ENCODE results near the gene PRKACA.

Gene PRKACA

GRCh38 chr19:14115756-14116155 is 1.8 kb downstream of the PRKACA start:
- Histone ChIP-seq H3K27me3 (ENCODE audit: low read depth, low read length) (no peaks in the 10 kb centered on the region), H3K79me2 (ENCODE audit: low read length) (peaks cover 10% of the 10 kb centered on the region), H3K9me3 (ENCODE audit: insufficient read depth, low read length) (no peaks in the 10 kb centered on the region), H2AFZ (ENCODE audit: low read depth, low read length) (no peak overlapping the region), H3K4me2 (ENCODE audit: low read length) (no peak overlapping the region), H3K9ac (ENCODE audit: low read length) (no peak overlapping the region), H3K27ac (ENCODE audit: low read length) (no peak overlapping the region), H4K20me1 (ENCODE audit: insufficient read depth, low read length) (no peaks in the 10 kb centered on the region), H3K4me3 (ENCODE audit: low read length) (no peak overlapping the region), H3K36me3 (replicated peaks; ENCODE audit: low read depth, low read length) (peaks cover 2% of the 10 kb centered on the region), H3K4me1 (ENCODE audit: low read length) (peaks cover 34% of the 10 kb centered on the region)
- no peak for TF ChIP-seq EZH2phosphoT487 (IDR thresholded peaks at IDR 0.05; ENCODE audit: low read depth)
- no peak for TF ChIP-seq CTCF (IDR thresholded peaks at IDR 0.05; ENCODE audit: low read depth, low read length)

- Histone ChIP-seq H3K27me3 (ENCODE audit: low read depth, low read length) (no peaks in the 10 kb centered on the region), H3K4me2 (ENCODE audit: low read length) (peak overlapping the region; percentile 87), H3K36me3 (replicated peaks; ENCODE audit: low read depth, low read length) (peaks cover under 1% of the 10 kb centered on the region), H3K9ac (ENCODE audit: low read length) (peak overlapping the region; percentile 78; the same call in 1 of the 2 replicates), H3K27ac (ENCODE audit: low read length) (no peak overlapping the region), H2AFZ (ENCODE audit: low read depth, low read length) (0 out of 2 replicates have a peak overlapping the region, but pooled peaks have one; percentile 16), H3K4me1 (ENCODE audit: low read length) (peaks cover 34% of the 10 kb centered on the region), H4K20me1 (ENCODE audit: insufficient read depth, low read length) (no peaks in the 10 kb centered on the region), H3K79me2 (ENCODE audit: low read length) (peaks cover 10% of the 10 kb centered on the region), H3K4me3 (ENCODE audit: low read length) (peak overlapping the region; percentile 88), H3K9me3 (ENCODE audit: insufficient read depth, low read length) (no peaks in the 10 kb centered on the region)
- TF ChIP-seq EZH2phosphoT487 (IDR thresholded peaks at IDR 0.05; ENCODE audit: low read depth) (no peak), CTCF (IDR thresholded peaks at IDR 0.05; ENCODE audit: low read depth, low read length) (peak; percentile 72)
Measured at GRCh38 chr19:14114854-14115253, 2.7 kb downstream of the PRKACA start.

- no peaks in the 10 kb centered on the region for H3K36me3 ChIP-seq (replicated peaks; ENCODE audit: low read depth, low read length)
- peak overlapping the region; percentile 78 for H3K9ac ChIP-seq (ENCODE audit: low read length)
- H3K27me3 ChIP-seq (ENCODE audit: low read depth, low read length), result no peaks in the 10 kb centered on the region
- H2AFZ ChIP-seq (ENCODE audit: low read depth, low read length), result peak overlapping the region; percentile 16; the same call in 1 of the 2 replicates
- TF ChIP-seq CTCF (IDR thresholded peaks at IDR 0.05; ENCODE audit: low read depth, low read length) (no peak), EZH2phosphoT487 (IDR thresholded peaks at IDR 0.05; ENCODE audit: low read depth) (no peak)
- H3K4me1 ChIP-seq (ENCODE audit: low read length), result peaks cover 34% of the 10 kb centered on the region
- H3K79me2 ChIP-seq (ENCODE audit: low read length), result peaks cover 10% of the 10 kb centered on the region
- H3K27ac ChIP-seq (ENCODE audit: low read length), result no peak overlapping the region; the same call in 1 of the 2 replicates
- H3K4me3 ChIP-seq (ENCODE audit: low read length), result peak overlapping the region; percentile 88
- no peaks in the 10 kb centered on the region for H3K9me3 ChIP-seq (ENCODE audit: insufficient read depth, low read length)
- no peaks in the 10 kb centered on the region for H4K20me1 ChIP-seq (ENCODE audit: insufficient read depth, low read length)
- peak overlapping the region; percentile 87 for H3K4me2 ChIP-seq (ENCODE audit: low read length)
Measured at GRCh38 chr19:14114439-14114838, 3.1 kb downstream of the PRKACA start.

GRCh38 chr19:14113762-14114414 is 3.7 kb downstream of the PRKACA start:
- Histone ChIP-seq H2AFZ (ENCODE audit: low read depth, low read length) (peak overlapping the region; percentile 16; the same call in 1 of the 2 replicates), H3K27me3 (ENCODE audit: low read depth, low read length) (no peaks in the 10 kb centered on the region), H3K9me3 (ENCODE audit: insufficient read depth, low read length) (no peaks in the 10 kb centered on the region), H3K4me3 (ENCODE audit: low read length) (peak overlapping the region; percentile 88), H3K79me2 (ENCODE audit: low read length) (peaks cover 10% of the 10 kb centered on the region), H3K36me3 (replicated peaks; ENCODE audit: low read depth, low read length) (no peaks in the 10 kb centered on the region), H3K27ac (ENCODE audit: low read length) (no peak overlapping the region), H3K4me2 (ENCODE audit: low read length) (peak overlapping the region; percentile 87), H3K9ac (ENCODE audit: low read length) (peak overlapping the region; percentile 78), H4K20me1 (ENCODE audit: insufficient read depth, low read length) (no peaks in the 10 kb centered on the region), H3K4me1 (ENCODE audit: low read length) (peaks cover 34% of the 10 kb centered on the region)
- TF ChIP-seq CTCF (IDR thresholded peaks at IDR 0.05; ENCODE audit: low read depth, low read length), result peak; percentile 79
- TF ChIP-seq EZH2phosphoT487 (IDR thresholded peaks at IDR 0.05; ENCODE audit: low read depth), result no peak
